Measurements from ENCODE around the gene CTNNBIP1.

GRCh38 chr1:9883585-9884449 is 26.3 kb downstream of the CTNNBIP1 start:
- no peak for TF ChIP-seq EP300 (IDR thresholded peaks at IDR 0.05; ENCODE audit: borderline replicate concordance)
- TF ChIP-seq EGR1 (IDR thresholded peaks at IDR 0.05), result no peak
- TF ChIP-seq CEBPB (IDR thresholded peaks at IDR 0.05), result no peak
